PFSK-1 (cell line): ENCODE measurements around the gene TGDS.

Experiments
- FOXP2 ChIP-seq: optimal IDR thresholded peaks from 2 replicates; pipeline ENCODE3; 2011; ENCODE audit warnings: borderline replicate concordance, control low read depth, inconsistent platforms; ENCODE audit not compliant: insufficient read depth; ENCODE audit errors: extremely low read length, extremely low read depth
- POLR2AphosphoS5 ChIP-seq: IDR thresholded peaks from 2 replicates; pipeline ENCODE4 v1.6.1; 2012; ENCODE audit warnings: low read depth, mild to moderate bottlenecking, control low read depth, low read length, moderate library complexity
- REST ChIP-seq, 2 experiments: IDR thresholded peaks; 2 replicates each; pipeline versions ENCODE4 v1.6.1 to v1.8.0; 2011 to 2012; ENCODE audit warnings: low read depth in 2 of 2, low read length in 2 of 2, control low read depth in 1 of 2, inconsistent platforms in 1 of 2, mild to moderate bottlenecking in 1 of 2, moderate library complexity in 1 of 2; ENCODE audit not compliant: insufficient read depth in 1 of 2
- SIN3A ChIP-seq: IDR thresholded peaks from 2 replicates; pipeline ENCODE4 v1.6.1; 2012; ENCODE audit warnings: mild to moderate bottlenecking, low read length, moderate library complexity, borderline replicate concordance; ENCODE audit not compliant: insufficient read depth
- TAF1 ChIP-seq: IDR thresholded peaks from 2 replicates; pipeline ENCODE4 v1.6.1; 2012; ENCODE audit warnings: low read length, control low read depth, borderline replicate concordance; ENCODE audit not compliant: insufficient read depth

The TGDS gene

GRCh38 chr13:94601446-94602431 lies 5.8 kb upstream of the TGDS start, which contains the start of gene GPR180:
Gene GPR180 (plus strand): TSS chr13:94601857. CDS start chr13:94601928, 71 bp downstream.
- TF ChIP-seq FOXP2, result peak; percentile 52
- peak; percentile 70 for TF ChIP-seq POLR2AphosphoS5
- TF ChIP-seq SIN3A, result no peak
- no peak for TF ChIP-seq TAF1
- no peak for TF ChIP-seq REST (IDR thresholded peaks at IDR 0.05; ENCODE audit: insufficient read depth in 1 of 2, low read depth in 2 of 2, low read length in 2 of 2)

- TF ChIP-seq POLR2AphosphoS5 (no peak), TAF1 (no peak), REST (IDR thresholded peaks at IDR 0.05; ENCODE audit: insufficient read depth in 1 of 2, low read depth in 2 of 2, low read length in 2 of 2) (no peak), SIN3A (no peak), FOXP2 (no peak)
Measured at GRCh38 chr13:94599877-94600276, 3.9 kb upstream of the TGDS start.

GRCh38 chr13:94598281-94598680 lies 2.3 kb upstream of the TGDS start:
- TF ChIP-seq FOXP2, result no peak
- no peak for TF ChIP-seq TAF1
- no peak for TF ChIP-seq SIN3A
- no peak for TF ChIP-seq POLR2AphosphoS5
- TF ChIP-seq REST (IDR thresholded peaks at IDR 0.05; ENCODE audit: insufficient read depth in 1 of 2, low read depth in 2 of 2, low read length in 2 of 2), result no peak

GRCh38 chr13:94596575-94596971 lies 621 bp upstream of the TGDS start:
- TF ChIP-seq REST (IDR thresholded peaks at IDR 0.05; ENCODE audit: insufficient read depth in 1 of 2, low read depth in 2 of 2, low read length in 2 of 2) (no peak), POLR2AphosphoS5 (no peak), TAF1 (no peak), SIN3A (no peak), FOXP2 (no peak)
